CD4-positive, alpha-beta T cell (primary cell): ENCODE measurements around the gene C2CD4C. TPM values are rescaled to one million over a fixed set of nuclear protein-coding genes. Genes with fewer than 3 reads are reported as not detected.
"Not testable (repeated sequence)": the region's sequence is repeated elsewhere in the genome, so short reads cannot be mapped to it uniquely, and the experiment has no call there.

Experiments
- ATAC-seq: fragments of 200-7000 bp; cut with Tn5 transposase; one replicate; pipeline ENCODE4 v1.10.0; 2022; ENCODE audit warnings: mild to moderate bottlenecking; ENCODE audit not compliant: poor library complexity
- CTCF ChIA-PET: fragments of 350-600 bp; sonication (Branson Sonifier 250); formaldehyde crosslinking; loops from one replicate; lab custom pipeline; 2021; ENCODE audit warnings: antibody characterized with exemption, inconsistent platforms; lab: Charles Lee
- POLR2A ChIA-PET: fragments of 350-600 bp; sonication (Branson Sonifier 250); formaldehyde crosslinking; loops from one replicate; lab custom pipeline; 2021; ENCODE audit warnings: antibody characterized with exemption, inconsistent platforms; lab: Charles Lee
- DNase-seq, 14 experiments: peaks; one replicate each; pipeline ENCODE4 v3.0.0-alpha.2; 2013 to 2020; ENCODE audit warnings: mixed read lengths in 2 of 14
- H3K27ac ChIP-seq, 2 donors: one replicate each; pipeline versions ENCODE4 v1.5.1 to v1.7.0; 2013; ENCODE audit warnings: low read length in 2 of 2, low read depth in 1 of 2, mild to moderate bottlenecking in 1 of 2
- H3K27me3 ChIP-seq, 2 experiments: 1 replicate in 1 of 2; 2 replicates in 1 of 2; pipeline versions ENCODE4 v1.6.1 to v1.7.0; 2013; ENCODE audit warnings: low read length in 2 of 2, control low read depth in 1 of 2, mild to moderate bottlenecking in 1 of 2, moderate library complexity in 1 of 2; ENCODE audit not compliant: insufficient read depth in 2 of 2, control insufficient read depth in 1 of 2
- H3K36me3 ChIP-seq: one replicate; pipeline ENCODE4 v1.6.1; 2013; ENCODE audit warnings: low read length, control low read depth; ENCODE audit not compliant: insufficient read depth
- H3K4me1 ChIP-seq: one replicate; pipeline ENCODE4 v1.6.1; 2013; ENCODE audit warnings: low read length, control low read depth; ENCODE audit not compliant: insufficient read depth
- H3K4me3 ChIP-seq: one replicate; pipeline ENCODE4 v1.5.1; 2013; ENCODE audit warnings: mild to moderate bottlenecking, low read length, moderate library complexity
- H3K9me3 ChIP-seq, 2 experiments: 1 replicate in 1 of 2; 2 replicates in 1 of 2; pipeline versions ENCODE4 v1.6.1 to v1.7.0; 2013; ENCODE audit warnings: low read length in 2 of 2, mild to moderate bottlenecking in 2 of 2, control low read depth in 1 of 2, moderate library complexity in 1 of 2; ENCODE audit not compliant: control insufficient read depth in 1 of 2, insufficient read depth in 1 of 2
- H3K27ac Mint-ChIP-seq: one replicate; pipeline ENCODE4 v1.8.0; 2020; ENCODE audit warnings: mixed read lengths
- H3K27me3 Mint-ChIP-seq: one replicate; pipeline ENCODE4 v1.8.0; 2021; ENCODE audit warnings: mixed read lengths
- H3K36me3 Mint-ChIP-seq: one replicate; pipeline ENCODE4 v1.8.0; 2021; ENCODE audit warnings: low read depth, mixed read lengths
- H3K4me1 Mint-ChIP-seq: one replicate; pipeline ENCODE4 v1.8.0; 2021; ENCODE audit warnings: low read depth, mixed read lengths
- H3K4me3 Mint-ChIP-seq: one replicate; pipeline ENCODE4 v1.8.0; 2020; ENCODE audit warnings: mild to moderate bottlenecking, mixed read lengths
- H3K9me3 Mint-ChIP-seq: one replicate; pipeline ENCODE4 v1.8.0; 2020; ENCODE audit warnings: mixed read lengths
- intact Hi-C, 2 experiments: fragments of 100-400 bp; cut with DNase I in 1 of 2; cut with micrococcal nuclease in 1 of 2; formaldehyde crosslinking; loops; one replicate each; pipeline versions ENCODE4 v1.15.1 to v1.9.0; 2023 to 2025; cut with DNase I, micrococcal nuclease
- total RNA-seq, 174 experiments: library from RNA in 2 of 174; stranded (reverse) in 2 of 174; gene quantifications; one replicate each; pipeline ENCODE4 v1.2.3 and lab custom pipeline; 2021 to 2026
- TF ChIP-seq, protein P1 (sequence below): fragments of 200-600 bp; IDR thresholded peaks from one replicate; pipeline ENCODE4 v1.8.0; 2022; ENCODE audit warnings: antibody characterized with exemption, mild to moderate bottlenecking

C2CD4C gene
- total RNA-seq, 2 experiments from 2014 or later, result not detected

GRCh38 chr19:412356-413355 is 3.7 kb upstream of the C2CD4C start:
- Histone ChIP-seq H3K27ac (no peak overlapping the region), H3K9me3 (peaks cover 0 to 10% of the 10 kb centered on the region in 2 experiments), H3K36me3 (no peaks in the 10 kb centered on the region), H3K4me1 (peaks cover 23% of the 10 kb centered on the region), H3K4me3 (no peak overlapping the region), H3K27me3 (peaks cover 35 to 38% of the 10 kb centered on the region in 2 experiments)
- DNase-seq (peak in 1 of 14 experiments; percentile 19), ATAC-seq (no peak)
- H3K9me3 Mint-ChIP-seq, result no peaks in the 10 kb centered on the region
- peaks cover 11% of the 10 kb centered on the region for H3K27me3 Mint-ChIP-seq
- intact Hi-C loops, result no loop called here
- TF ChIP-seq, protein P1, sequence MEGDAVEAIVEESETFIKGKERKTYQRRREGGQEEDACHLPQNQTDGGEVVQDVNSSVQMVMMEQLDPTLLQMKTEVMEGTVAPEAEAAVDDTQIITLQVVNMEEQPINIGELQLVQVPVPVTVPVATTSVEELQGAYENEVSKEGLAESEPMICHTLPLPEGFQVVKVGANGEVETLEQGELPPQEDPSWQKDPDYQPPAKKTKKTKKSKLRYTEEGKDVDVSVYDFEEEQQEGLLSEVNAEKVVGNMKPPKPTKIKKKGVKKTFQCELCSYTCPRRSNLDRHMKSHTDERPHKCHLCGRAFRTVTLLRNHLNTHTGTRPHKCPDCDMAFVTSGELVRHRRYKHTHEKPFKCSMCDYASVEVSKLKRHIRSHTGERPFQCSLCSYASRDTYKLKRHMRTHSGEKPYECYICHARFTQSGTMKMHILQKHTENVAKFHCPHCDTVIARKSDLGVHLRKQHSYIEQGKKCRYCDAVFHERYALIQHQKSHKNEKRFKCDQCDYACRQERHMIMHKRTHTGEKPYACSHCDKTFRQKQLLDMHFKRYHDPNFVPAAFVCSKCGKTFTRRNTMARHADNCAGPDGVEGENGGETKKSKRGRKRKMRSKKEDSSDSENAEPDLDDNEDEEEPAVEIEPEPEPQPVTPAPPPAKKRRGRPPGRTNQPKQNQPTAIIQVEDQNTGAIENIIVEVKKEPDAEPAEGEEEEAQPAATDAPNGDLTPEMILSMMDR, result no peak
- ChIA-PET POLR2A (no interaction called here), CTCF (no interaction called here)
- H3K27ac Mint-ChIP-seq, result no peak overlapping the region
- H3K4me3 Mint-ChIP-seq, result no peak overlapping the region
- no peaks in the 10 kb centered on the region for H3K36me3 Mint-ChIP-seq
- H3K4me1 Mint-ChIP-seq, result peaks cover 8% of the 10 kb centered on the region

DNA sequence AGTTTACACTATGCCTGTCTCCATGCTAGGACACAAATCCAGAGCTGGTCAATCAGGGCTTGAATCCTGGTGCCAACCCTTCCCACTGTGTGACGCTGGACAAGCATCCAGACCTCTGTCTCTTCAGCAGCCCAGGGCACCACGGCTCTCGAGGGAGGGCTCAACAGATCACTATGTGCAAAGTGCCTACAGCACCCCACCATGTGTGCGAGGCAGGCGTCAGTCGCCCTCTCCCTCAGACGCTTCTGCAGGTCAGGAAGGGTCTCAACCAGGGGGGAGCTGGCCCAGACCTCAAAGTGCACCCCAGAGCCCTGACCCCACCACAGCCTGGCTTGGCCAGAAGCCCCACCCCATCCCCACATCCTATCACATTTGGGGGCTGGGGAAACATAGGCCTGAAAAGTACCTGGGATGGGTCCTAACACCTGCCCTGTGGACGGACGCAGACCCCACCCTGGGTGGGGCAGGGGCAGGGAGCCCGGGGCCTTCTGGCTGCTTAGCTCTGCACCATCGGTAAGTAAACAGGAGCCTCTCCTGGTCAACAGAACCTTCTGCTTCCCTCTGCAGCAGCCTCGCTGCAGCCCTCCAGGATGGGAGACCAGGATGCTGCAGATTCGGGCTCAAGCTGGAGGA is 2.9 kb upstream of the C2CD4C start:
- Mint-ChIP-seq H3K4me1 (peaks cover 8% of the 10 kb centered on the region), H3K27me3 (peaks cover 11% of the 10 kb centered on the region), H3K9me3 (no peaks in the 10 kb centered on the region), H3K4me3 (no peak overlapping the region), H3K27ac (no peak overlapping the region), H3K36me3 (no peaks in the 10 kb centered on the region)
- Histone ChIP-seq H3K9me3 (peaks cover 0 to 10% of the 10 kb centered on the region in 2 experiments), H3K27ac (no peak overlapping the region), H3K27me3 (peaks cover 38% of the 10 kb centered on the region in 2 experiments), H3K4me3 (no peak overlapping the region), H3K36me3 (no peaks in the 10 kb centered on the region), H3K4me1 (peaks cover 23% of the 10 kb centered on the region)
- no peak for DNase-seq
- intact Hi-C loops, result no loop called here
- TF ChIP-seq, protein P1, result no peak
- ChIA-PET POLR2A (no interaction called here), CTCF (no interaction called here)
- no peak for ATAC-seq

DNA sequence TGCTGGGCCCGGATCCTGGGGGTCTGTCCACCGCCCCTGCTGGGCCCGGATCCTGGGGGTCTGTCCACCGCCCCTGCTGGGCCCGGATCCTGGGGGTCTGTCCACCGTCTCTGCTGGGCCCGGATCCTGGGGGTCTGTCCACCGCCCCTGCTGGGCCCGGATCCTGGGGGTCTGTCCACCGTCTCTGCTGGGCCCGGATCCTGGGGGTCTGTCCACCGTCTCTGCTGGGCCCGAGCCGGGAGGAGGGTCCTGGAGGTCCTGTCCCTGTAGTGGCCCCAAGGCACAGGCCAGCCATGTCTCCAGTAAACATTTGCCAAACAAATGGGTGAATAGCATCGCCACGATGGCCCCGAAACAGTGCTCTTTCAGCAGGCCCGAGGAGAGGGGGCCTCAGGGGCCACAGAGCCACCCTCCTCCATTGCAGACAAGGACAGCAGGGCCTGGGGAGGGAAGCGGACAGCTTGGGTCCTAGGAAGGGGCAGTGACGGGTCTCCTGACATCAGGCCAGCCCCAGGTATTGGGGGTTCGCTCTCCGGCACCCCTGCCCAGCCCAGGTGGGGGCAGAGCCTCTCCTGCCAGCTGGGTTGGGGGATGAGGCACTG is 2.3 kb upstream of the C2CD4C start:
- Histone ChIP-seq H3K4me1 (peaks cover 23% of the 10 kb centered on the region), H3K9me3 (peaks cover 0 to 14% of the 10 kb centered on the region in 2 experiments), H3K27me3 (peaks cover 38 to 44% of the 10 kb centered on the region in 2 experiments)
- CTCF ChIA-PET, H3K27ac ChIP-seq, ATAC-seq, intact Hi-C loops, H3K4me1 Mint-ChIP-seq, H3K27ac Mint-ChIP-seq, DNase-seq, H3K4me3 ChIP-seq, H3K36me3 Mint-ChIP-seq, H3K4me3 Mint-ChIP-seq, H3K9me3 Mint-ChIP-seq, H3K36me3 ChIP-seq, POLR2A ChIA-PET: not testable (repeated sequence)
- peaks cover 11% of the 10 kb centered on the region for H3K27me3 Mint-ChIP-seq
